ENCODE measurements around the gene TENM4. TPM values are rescaled to one million over a fixed set of nuclear protein-coding genes. Genes with fewer than 3 reads are reported as not detected.

The TENM4 gene
- total and polyA plus RNA-seq, 2 of the 13 experiments (the other 11 are each of a cell fraction or from before 2014, with no cell fraction given): not detected

DNA sequence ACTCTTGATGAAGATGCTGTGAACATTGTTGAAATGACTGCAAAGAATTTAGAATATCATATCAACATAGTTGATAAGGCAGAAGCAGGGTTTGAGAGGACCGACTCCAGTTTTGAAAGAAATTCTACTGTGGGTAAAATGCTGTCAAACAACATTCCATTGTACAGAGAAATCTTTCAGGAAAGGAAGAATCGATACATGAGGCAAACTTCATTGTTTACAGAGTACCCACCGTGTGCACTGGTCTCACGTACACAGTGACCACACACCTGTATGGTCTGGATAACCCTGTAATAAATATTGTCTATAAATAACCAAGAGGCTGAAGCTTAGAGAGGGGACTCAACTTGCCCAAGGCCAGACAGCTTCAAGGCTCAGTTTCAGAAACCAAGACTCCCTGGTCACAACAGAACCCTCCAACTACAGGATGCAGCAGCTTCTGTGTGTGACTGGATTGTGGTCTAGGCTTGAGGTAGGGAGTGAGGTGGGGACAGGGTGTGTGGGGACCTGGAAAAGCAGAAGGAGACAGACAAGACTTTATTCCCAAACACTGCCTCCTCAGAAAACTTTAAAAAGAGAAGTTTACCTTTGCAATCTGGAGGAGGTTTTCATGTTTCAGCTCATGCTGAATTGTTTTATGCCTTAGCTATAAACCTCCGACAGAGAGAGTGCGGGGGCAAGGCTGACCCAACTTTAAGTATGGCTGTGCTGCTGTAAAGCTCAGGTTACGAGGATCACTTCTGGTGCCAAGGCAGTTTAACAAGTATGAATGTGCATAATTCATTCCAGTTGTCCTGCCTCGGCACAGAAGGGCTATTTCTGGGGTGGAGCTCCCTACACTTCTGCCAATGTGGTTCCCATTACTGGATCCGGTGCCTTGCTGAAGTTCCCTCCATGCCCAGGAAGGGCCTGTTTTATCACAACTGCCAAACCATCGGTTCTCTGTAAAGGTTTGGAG is 493.6 kb downstream of the TENM4 start (continued):
- TF ChIP-seq, protein P1, sequence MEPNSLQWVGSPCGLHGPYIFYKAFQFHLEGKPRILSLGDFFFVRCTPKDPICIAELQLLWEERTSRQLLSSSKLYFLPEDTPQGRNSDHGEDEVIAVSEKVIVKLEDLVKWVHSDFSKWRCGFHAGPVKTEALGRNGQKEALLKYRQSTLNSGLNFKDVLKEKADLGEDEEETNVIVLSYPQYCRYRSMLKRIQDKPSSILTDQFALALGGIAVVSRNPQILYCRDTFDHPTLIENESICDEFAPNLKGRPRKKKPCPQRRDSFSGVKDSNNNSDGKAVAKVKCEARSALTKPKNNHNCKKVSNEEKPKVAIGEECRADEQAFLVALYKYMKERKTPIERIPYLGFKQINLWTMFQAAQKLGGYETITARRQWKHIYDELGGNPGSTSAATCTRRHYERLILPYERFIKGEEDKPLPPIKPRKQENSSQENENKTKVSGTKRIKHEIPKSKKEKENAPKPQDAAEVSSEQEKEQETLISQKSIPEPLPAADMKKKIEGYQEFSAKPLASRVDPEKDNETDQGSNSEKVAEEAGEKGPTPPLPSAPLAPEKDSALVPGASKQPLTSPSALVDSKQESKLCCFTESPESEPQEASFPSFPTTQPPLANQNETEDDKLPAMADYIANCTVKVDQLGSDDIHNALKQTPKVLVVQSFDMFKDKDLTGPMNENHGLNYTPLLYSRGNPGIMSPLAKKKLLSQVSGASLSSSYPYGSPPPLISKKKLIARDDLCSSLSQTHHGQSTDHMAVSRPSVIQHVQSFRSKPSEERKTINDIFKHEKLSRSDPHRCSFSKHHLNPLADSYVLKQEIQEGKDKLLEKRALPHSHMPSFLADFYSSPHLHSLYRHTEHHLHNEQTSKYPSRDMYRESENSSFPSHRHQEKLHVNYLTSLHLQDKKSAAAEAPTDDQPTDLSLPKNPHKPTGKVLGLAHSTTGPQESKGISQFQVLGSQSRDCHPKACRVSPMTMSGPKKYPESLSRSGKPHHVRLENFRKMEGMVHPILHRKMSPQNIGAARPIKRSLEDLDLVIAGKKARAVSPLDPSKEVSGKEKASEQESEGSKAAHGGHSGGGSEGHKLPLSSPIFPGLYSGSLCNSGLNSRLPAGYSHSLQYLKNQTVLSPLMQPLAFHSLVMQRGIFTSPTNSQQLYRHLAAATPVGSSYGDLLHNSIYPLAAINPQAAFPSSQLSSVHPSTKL (CRISPR knock-in tag; IDR thresholded peaks at IDR 0.05): peak; percentile 42; the same call in 1 of the 2 replicates
- TF ChIP-seq BCL6 (CRISPR knock-in tag; IDR thresholded peaks at IDR 0.05) (peak; percentile 53; the same call in 1 of the 2 replicates), ZMYM3 (CRISPR knock-in tag; IDR thresholded peaks at IDR 0.05) (peak; percentile 24; the same call in 1 of the 2 replicates), SOX5 (CRISPR knock-in tag; IDR thresholded peaks at IDR 0.05; ENCODE audit: borderline replicate concordance) (peak; percentile 32; the same call in 1 of the 2 replicates), SUZ12 (IDR thresholded peaks at IDR 0.05; ENCODE audit: low read depth, low read length) (no peak), SOX6 (IDR thresholded peaks at IDR 0.05) (no peak), SOX6 (CRISPR knock-in tag; IDR thresholded peaks at IDR 0.05) (peak; percentile 41; the same call in 1 of the 2 replicates), GATAD2A (CRISPR knock-in tag; IDR thresholded peaks at IDR 0.05) (peak; percentile 38; the same call in 1 of the 2 replicates), ZNF670 (CRISPR knock-in tag; IDR thresholded peaks at IDR 0.05; ENCODE audit: borderline replicate concordance) (peak; percentile 62; the same call in 1 of the 2 replicates), FOXA3 (CRISPR knock-in tag; IDR thresholded peaks at IDR 0.05) (peak; percentile 67), KAT2B (IDR thresholded peaks at IDR 0.05; ENCODE audit: borderline replicate concordance, low read depth, low read length) (0 out of 2 replicates have a peak, but pooled peaks have one; percentile 11), ZEB1 (IDR thresholded peaks at IDR 0.05; ENCODE audit: insufficient replicate concordance, low read depth) (peak; percentile 54), TEAD3 (CRISPR knock-in tag; optimal IDR thresholded peaks at IDR 0.05; ENCODE audit: borderline replicate concordance) (peak; percentile 53), ZSCAN31 (CRISPR knock-in tag; IDR thresholded peaks at IDR 0.05; ENCODE audit: low read depth) (no peak)
- TF ChIP-seq, protein P2, sequence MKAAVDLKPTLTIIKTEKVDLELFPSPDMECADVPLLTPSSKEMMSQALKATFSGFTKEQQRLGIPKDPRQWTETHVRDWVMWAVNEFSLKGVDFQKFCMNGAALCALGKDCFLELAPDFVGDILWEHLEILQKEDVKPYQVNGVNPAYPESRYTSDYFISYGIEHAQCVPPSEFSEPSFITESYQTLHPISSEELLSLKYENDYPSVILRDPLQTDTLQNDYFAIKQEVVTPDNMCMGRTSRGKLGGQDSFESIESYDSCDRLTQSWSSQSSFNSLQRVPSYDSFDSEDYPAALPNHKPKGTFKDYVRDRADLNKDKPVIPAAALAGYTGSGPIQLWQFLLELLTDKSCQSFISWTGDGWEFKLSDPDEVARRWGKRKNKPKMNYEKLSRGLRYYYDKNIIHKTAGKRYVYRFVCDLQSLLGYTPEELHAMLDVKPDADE (CRISPR knock-in tag; IDR thresholded peaks at IDR 0.05): no peak
- TF ChIP-seq, protein P3, sequence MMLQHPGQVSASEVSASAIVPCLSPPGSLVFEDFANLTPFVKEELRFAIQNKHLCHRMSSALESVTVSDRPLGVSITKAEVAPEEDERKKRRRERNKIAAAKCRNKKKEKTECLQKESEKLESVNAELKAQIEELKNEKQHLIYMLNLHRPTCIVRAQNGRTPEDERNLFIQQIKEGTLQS (CRISPR knock-in tag; IDR thresholded peaks at IDR 0.05): no peak
- TF ChIP-seq, protein P4, sequence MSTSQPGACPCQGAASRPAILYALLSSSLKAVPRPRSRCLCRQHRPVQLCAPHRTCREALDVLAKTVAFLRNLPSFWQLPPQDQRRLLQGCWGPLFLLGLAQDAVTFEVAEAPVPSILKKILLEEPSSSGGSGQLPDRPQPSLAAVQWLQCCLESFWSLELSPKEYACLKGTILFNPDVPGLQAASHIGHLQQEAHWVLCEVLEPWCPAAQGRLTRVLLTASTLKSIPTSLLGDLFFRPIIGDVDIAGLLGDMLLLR (CRISPR knock-in tag; IDR thresholded peaks at IDR 0.05): no peak
- TF ChIP-seq, protein P5, sequence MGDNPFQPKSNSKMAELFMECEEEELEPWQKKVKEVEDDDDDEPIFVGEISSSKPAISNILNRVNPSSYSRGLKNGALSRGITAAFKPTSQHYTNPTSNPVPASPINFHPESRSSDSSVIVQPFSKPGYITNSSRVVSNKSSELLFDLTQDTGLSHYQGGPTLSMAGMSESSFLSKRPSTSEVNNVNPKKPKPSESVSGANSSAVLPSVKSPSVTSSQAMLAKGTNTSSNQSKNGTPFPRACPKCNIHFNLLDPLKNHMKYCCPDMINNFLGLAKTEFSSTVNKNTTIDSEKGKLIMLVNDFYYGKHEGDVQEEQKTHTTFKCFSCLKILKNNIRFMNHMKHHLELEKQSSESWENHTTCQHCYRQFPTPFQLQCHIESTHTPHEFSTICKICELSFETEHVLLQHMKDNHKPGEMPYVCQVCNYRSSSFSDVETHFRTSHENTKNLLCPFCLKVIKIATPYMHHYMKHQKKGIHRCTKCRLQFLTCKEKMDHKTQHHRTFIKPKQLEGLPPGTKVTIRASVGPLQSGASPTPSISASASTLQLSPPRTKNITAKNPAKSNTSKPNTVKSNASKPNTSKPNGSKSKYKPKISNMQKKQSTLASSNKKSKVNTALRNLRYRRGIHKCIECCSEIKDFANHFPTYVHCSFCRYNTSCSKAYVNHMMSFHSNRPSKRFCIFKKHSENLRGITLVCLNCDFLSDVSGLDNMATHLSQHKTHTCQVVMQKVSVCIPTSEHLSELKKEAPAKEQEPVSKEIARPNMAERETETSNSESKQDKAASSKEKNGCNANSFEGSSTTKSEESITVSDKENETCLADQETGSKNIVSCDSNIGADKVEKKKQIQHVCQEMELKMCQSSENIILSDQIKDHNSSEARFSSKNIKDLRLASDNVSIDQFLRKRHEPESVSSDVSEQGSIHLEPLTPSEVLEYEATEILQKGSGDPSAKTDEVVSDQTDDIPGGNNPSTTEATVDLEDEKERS (CRISPR knock-in tag; IDR thresholded peaks at IDR 0.05): no peak

Data from HepG2 (cell line).